ENCODE results near the gene COP1. TPM values are rescaled to one million over a fixed set of nuclear protein-coding genes. Genes with fewer than 3 reads are reported as not detected.

The COP1 gene
- total and polyA plus RNA-seq, 10 of the 15 experiments (the other 5 are each of a cell fraction or from before 2014, with no cell fraction given) = 17.7 to 49.9 (median 38.7) TPM

DNA sequence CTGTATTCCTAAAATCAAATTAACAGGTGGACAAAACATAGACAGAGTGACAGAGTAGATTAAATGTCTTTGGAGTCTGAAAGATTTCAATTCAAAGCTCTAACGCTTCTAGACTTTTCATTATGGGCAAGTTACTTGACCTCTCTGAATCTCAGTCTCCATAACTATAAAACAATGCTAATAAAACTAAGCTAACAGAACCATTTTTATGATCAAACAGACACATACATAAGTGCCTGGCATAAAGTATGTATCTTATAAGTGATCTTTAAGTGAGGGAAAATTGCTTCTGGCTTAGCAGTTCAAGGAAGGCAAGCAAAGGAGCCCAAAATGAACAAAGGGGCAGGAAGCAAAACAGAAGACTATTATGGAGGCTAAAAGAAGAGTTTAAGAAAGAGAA, 246.9 kb downstream of the COP1 start:
- Histone ChIP-seq H3K9me3 (replicated peaks; ENCODE audit: control insufficient read depth, insufficient read depth, low read length) (no peaks in the 10 kb centered on the region), H2AFZ (ENCODE audit: control insufficient read depth, low read depth, low read length) (no peak overlapping the region), H3K4me2 (ENCODE audit: control insufficient read depth, insufficient read depth) (no peak overlapping the region), H3K36me3 (ENCODE audit: control insufficient read depth in 2 of 2, insufficient read depth in 2 of 2, low read length in 1 of 2) (peaks cover 0 to 5% of the 10 kb centered on the region in 2 experiments; a peak in 3 of 4 replicates), H3K27me3 (replicated peaks in 1 of 2; ENCODE audit: control insufficient read depth in 2 of 2, insufficient read depth in 2 of 2, low read length in 1 of 2) (no peaks in the 10 kb centered on the region), H3K9ac (ENCODE audit: control insufficient read depth, insufficient read depth, low read length) (no peak overlapping the region), H3K4me3 (no peak overlapping the region), H3K27ac (ENCODE audit: control insufficient read depth, insufficient read depth) (no peak overlapping the region), H4K20me1 (ENCODE audit: control insufficient read depth, insufficient read depth) (no peaks in the 10 kb centered on the region), H3K79me2 (ENCODE audit: control insufficient read depth, insufficient read depth, low read length) (no peaks in the 10 kb centered on the region), H3K4me1 (ENCODE audit: control insufficient read depth, insufficient read depth, low read length) (no peaks in the 10 kb centered on the region; the same call in 1 of the 2 replicates)
- CTCF ChIA-PET = no interaction called here
- POLR2A ChIA-PET = no interaction called here
- intact Hi-C loops (cut with micrococcal nuclease; ENCODE audit: unreplicated experiment) = no loop called here
- peak; percentile 31 for FAIRE-seq
- no peak for ATAC-seq
- in situ Hi-C loops (cut with MboI) = no loop called here
- SMC1A ChIA-PET (ENCODE audit: uncharacterized antibody, unreplicated experiment) = no interaction called here
- 100% methylated on average over 1 of the region's 1 CpG for WGBS (ENCODE audit: insufficient coverage, insufficient replicate concordance, low lambda C conversion rate, missing lambda C conversion rate)
- RAD21 ChIA-PET (ENCODE audit: unreplicated experiment) = no interaction called here
- DNase-seq (ENCODE audit: low read depth, low spot score) = no peak
- TF ChIP-seq PKNOX1 (IDR thresholded peaks at IDR 0.05) (no peak), MTA2 (IDR thresholded peaks at IDR 0.05; ENCODE audit: low read depth) (no peak), ZBTB4 (CRISPR knock-in tag; IDR thresholded peaks at IDR 0.05) (no peak), EGR1 (IDR thresholded peaks at IDR 0.05; ENCODE audit: borderline replicate concordance in 1 of 2, low read depth in 2 of 2, low read length in 2 of 2) (no peak), NFYA (IDR thresholded peaks at IDR 0.05; ENCODE audit: borderline replicate concordance, low read depth, low read length) (no peak)
- no TSS peak for BruUV-seq (replicated peaks)
